PC-9 (cell line): Measurements from ENCODE around the gene CCDC33.

Experiments
- CTCF ChIP-seq: fragments of 200-600 bp; sonication (generic); conservative IDR thresholded peaks from 2 replicates; pipeline ENCODE4 v1.6.1; 2017; ENCODE audit warnings: mixed run types, antibody characterized with exemption, mild to moderate bottlenecking, moderate library complexity
- EZH2 ChIP-seq: fragments of 200-600 bp; sonication (generic); IDR thresholded peaks from 2 replicates; pipeline ENCODE4 v1.8.0; 2017; ENCODE audit warnings: antibody characterized with exemption, low read depth

DNA sequence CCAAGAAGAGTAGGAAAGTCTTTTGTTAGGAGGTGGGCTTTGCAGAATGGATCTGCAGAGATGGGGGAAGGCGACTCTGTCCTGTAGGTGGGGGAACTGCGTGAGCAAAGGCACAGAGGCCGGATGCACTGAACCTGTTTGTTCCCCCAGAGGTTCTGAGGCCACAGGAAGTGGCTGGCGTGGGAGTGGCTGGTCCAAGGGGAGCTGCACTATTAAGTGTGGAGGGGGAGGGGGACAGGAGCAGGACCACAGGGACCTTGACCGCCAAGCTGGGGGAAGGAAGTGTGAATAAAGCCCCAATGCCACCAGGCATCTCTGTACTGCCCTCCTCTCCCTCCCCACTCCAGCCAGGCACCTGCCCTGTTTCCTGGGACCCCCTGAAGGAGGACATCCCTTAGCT is 79.5 kb downstream of the CCDC33 start:
- TF ChIP-seq CTCF (no peak), EZH2 (no peak)
